Endothelial cell of umbilical vein (primary cell): ENCODE measurements around the gene NOP9. TPM values are rescaled to one million over a fixed set of nuclear protein-coding genes. Genes with fewer than 3 reads are reported as not detected.

Experiments used
- BruUV-seq: library from RNA; stranded (reverse); fragments of 400-500 nt; replicated peaks from 2 replicates; lab custom pipeline; 2021; lab: Mats Ljungman, UMichigan
- CTCF ChIA-PET: fragments of 300-600, 350-600 bp; sonication (Branson Sonifier 250); formaldehyde crosslinking; loops from one replicate; lab custom pipeline; 2021; ENCODE audit warnings: antibody characterized with exemption, inconsistent platforms; lab: Charles Lee
- POLR2A ChIA-PET: fragments of 300-600, 350-600 bp; sonication (Branson Sonifier 250); formaldehyde crosslinking; loops from one replicate; lab custom pipeline; 2021; ENCODE audit warnings: antibody characterized with exemption, inconsistent platforms; lab: Charles Lee
- DNase-seq: peaks from one replicate; pipeline ENCODE4 v3.0.0-alpha.2; 2011; ENCODE audit warnings: low read depth, low spot score
- FAIRE-seq: peaks from 2 replicates; lab custom pipeline; 2011; peaks lifted over from hg19 to GRCh38; lab: Jason Lieb, UNC
- H2AFZ ChIP-seq: 2 replicates; pipeline ENCODE4 v1.6.0; 2012; ENCODE audit warnings: low read depth, low read length, control low read depth, inconsistent platforms
- H3K27ac ChIP-seq: 2 replicates; pipeline ENCODE4 v1.5.1; 2011; ENCODE audit warnings: low read depth, mild to moderate bottlenecking, control low read depth, low read length, moderate library complexity; ENCODE audit not compliant: insufficient read depth
- H3K27me3 ChIP-seq, 2 experiments: 2 replicates each; pipeline versions ENCODE4 v1.6.0 to v1.6.1; 2011; ENCODE audit warnings: low read length in 2 of 2, mixed read lengths in 1 of 2; ENCODE audit not compliant: control insufficient read depth in 2 of 2, insufficient read depth in 2 of 2
- H3K36me3 ChIP-seq, 2 experiments: 2 replicates in 1 of 2; 3 replicates in 1 of 2; pipeline ENCODE4 v1.5.1; 2011; ENCODE audit warnings: low read length in 2 of 2, mild to moderate bottlenecking in 1 of 2, moderate library complexity in 1 of 2; ENCODE audit not compliant: control insufficient read depth in 2 of 2, insufficient read depth in 2 of 2; ENCODE audit errors: extremely low read depth in 1 of 2
- H3K4me1 ChIP-seq: 3 replicates; pipeline ENCODE4 v1.5.1; 2011; ENCODE audit warnings: mild to moderate bottlenecking, low read length; ENCODE audit not compliant: control insufficient read depth, insufficient read depth; ENCODE audit errors: extremely low read depth
- H3K4me2 ChIP-seq: 2 replicates; pipeline ENCODE4 v1.6.1; 2011; ENCODE audit warnings: low read length, control low read depth, mixed read lengths; ENCODE audit not compliant: insufficient read depth
- H3K4me3 ChIP-seq, 3 experiments: fragments of 200-600 bp in 1 of 3; sonication (generic), shearing (Covaris generic) in 1 of 3; replicated peaks in 1 of 3; 2 replicates each; pipeline ENCODE4 v1.5.1; 2011 to 2016; ENCODE audit warnings: control low read depth in 3 of 3, low read length in 3 of 3, mild to moderate bottlenecking in 2 of 3, inconsistent platforms in 1 of 3, low read depth in 1 of 3, moderate library complexity in 1 of 3; ENCODE audit not compliant: insufficient read depth in 1 of 3
- H3K79me2 ChIP-seq: 2 replicates; pipeline ENCODE4 v1.6.0; 2012; ENCODE audit warnings: low read length, inconsistent platforms; ENCODE audit not compliant: control insufficient read depth, insufficient read depth
- H3K9ac ChIP-seq: replicated peaks from 2 replicates; pipeline ENCODE3; 2011; ENCODE audit warnings: low read length, control low read depth; ENCODE audit not compliant: insufficient read depth; ENCODE audit errors: extremely low read depth
- H3K9me1 ChIP-seq: replicated peaks from 3 replicates; pipeline ENCODE4 v1.6.0; 2011; ENCODE audit warnings: mild to moderate bottlenecking, low read length; ENCODE audit not compliant: control insufficient read depth, insufficient read depth; ENCODE audit errors: extremely low read depth
- H3K9me3 ChIP-seq: replicated peaks from 2 replicates; pipeline ENCODE4 v1.5.1; 2012; ENCODE audit warnings: low read length, inconsistent platforms; ENCODE audit not compliant: control insufficient read depth, insufficient read depth
- H4K20me1 ChIP-seq: replicated peaks from 2 replicates; pipeline ENCODE3; 2011; ENCODE audit warnings: mild to moderate bottlenecking, low read length; ENCODE audit not compliant: control insufficient read depth, insufficient read depth; ENCODE audit errors: extremely low read depth
- CTCF ChIP-seq, 2 donors: IDR thresholded peaks; 1 replicate in 1 of 2; 2 replicates in 1 of 2; pipeline ENCODE4 v1.5.1; 2011; ENCODE audit warnings: low read length in 2 of 2, mild to moderate bottlenecking in 2 of 2, moderate library complexity in 2 of 2, control low read depth in 1 of 2, inconsistent platforms in 1 of 2, low read depth in 1 of 2; ENCODE audit not compliant: insufficient read depth in 1 of 2; ENCODE audit errors: extremely low read depth in 1 of 2
- EZH2 ChIP-seq: IDR thresholded peaks from 2 replicates; pipeline ENCODE4 v1.6.1; 2012; ENCODE audit warnings: borderline replicate concordance, low read depth, mild to moderate bottlenecking, moderate library complexity, low read length, inconsistent platforms; ENCODE audit not compliant: severe bottlenecking
- FOS ChIP-seq: IDR thresholded peaks from 2 replicates; pipeline ENCODE4 v1.6.1; 2011; ENCODE audit warnings: mild to moderate bottlenecking, low read length, moderate library complexity, borderline replicate concordance; ENCODE audit not compliant: insufficient read depth
- GATA2 ChIP-seq: IDR thresholded peaks from 2 replicates; pipeline ENCODE4 v1.7.0; 2011; ENCODE audit warnings: low read depth, mild to moderate bottlenecking, moderate library complexity, mixed read lengths, low read length; ENCODE audit not compliant: insufficient read length, insufficient read depth
- JUN ChIP-seq: IDR thresholded peaks from 2 replicates; pipeline ENCODE4 v1.6.1; 2011; ENCODE audit warnings: borderline replicate concordance, low read depth; ENCODE audit not compliant: insufficient read length, insufficient read depth
- MAX ChIP-seq: IDR thresholded peaks from 2 replicates; pipeline ENCODE4 v1.6.1; 2011; ENCODE audit not compliant: insufficient read depth, insufficient read length
- MYC ChIP-seq: IDR thresholded peaks from one replicate; pipeline ENCODE4 v1.6.1; 2011; ENCODE audit warnings: mild to moderate bottlenecking, low read depth, low read length
- POLR2A ChIP-seq: IDR thresholded peaks from 2 replicates; pipeline ENCODE4 v1.6.1; 2012; ENCODE audit warnings: low read depth, mild to moderate bottlenecking, control low read depth, low read length
- POLR2AphosphoS5 ChIP-seq: IDR thresholded peaks from 2 replicates; pipeline ENCODE4 v1.6.1; 2012; ENCODE audit warnings: low read depth, mild to moderate bottlenecking, control low read depth, low read length, moderate library complexity; ENCODE audit not compliant: insufficient read depth
- dilution Hi-C: fragments of 300-500 bp; cut with MboI; formaldehyde crosslinking; loops from one replicate; pipeline ENCODE4 v1.15.0; 2019; ENCODE audit warnings: low sequenced_read_pairs; ENCODE audit not compliant: extremely low pct_ligation_motif_present
- intact Hi-C: fragments of 100-400 bp; cut with micrococcal nuclease; formaldehyde crosslinking; loops from one replicate; pipeline ENCODE4 v1.10.0; 2022
- polyA plus RNA-seq, 4 experiments: library from polyadenylated mRNA; depleted of rRNA in 3 of 4; stranded (reverse) in 3 of 4; unstranded in 1 of 4; fragments of >200 nt; gene quantifications; 2 replicates each; pipeline versions ENCODE4 v1.2.1 to v1.2.3, GENCODE V29; 2011 to 2012; ENCODE audit warnings: missing spikeins in 1 of 4
- total RNA-seq: library from RNA; stranded (reverse); gene quantifications from 2 replicates; pipeline ENCODE4 v1.2.3, GENCODE V29; 2021

Gene NOP9
- total and polyA plus RNA-seq, 2 donors (not counting 3 experiments of a cell fraction or from before 2014, with no cell fraction given) = 16.2 to 31.0 TPM

GRCh38 chr14:24260780-24261157 is 38.9 kb upstream of the NOP9 start:
- ChIA-PET POLR2A (interaction anchor here (0.6 kb wide), 1 partner anchor 39 kb away, joined by 3 read pairs; no protein-coding TSS in a partner anchor), CTCF (no interaction called here)
- dilution Hi-C loops = no loop called here
- Histone ChIP-seq H3K4me1 (no peaks in the 10 kb centered on the region), H3K9me3 (no peaks in the 10 kb centered on the region), H3K36me3 (no peaks in the 10 kb centered on the region), H3K27ac (no peak overlapping the region), H3K4me3 (no peak overlapping the region), H3K4me2 (no peak overlapping the region), H3K79me2 (no peaks in the 10 kb centered on the region), H4K20me1 (no peaks in the 10 kb centered on the region), H2AFZ (no peak overlapping the region), H3K9ac (no peak overlapping the region), H3K27me3 (no peaks in the 10 kb centered on the region), H3K9me1 (no peaks in the 10 kb centered on the region)
- TF ChIP-seq MYC (no peak), POLR2A (no peak), JUN (no peak), GATA2 (no peak), MAX (no peak), CTCF (IDR thresholded peaks at IDR 0.05; ENCODE audit: extremely low read depth in 1 of 2, insufficient read depth in 1 of 2, low read depth in 1 of 2, low read length in 2 of 2) (no peak), EZH2 (no peak), FOS (no peak), POLR2AphosphoS5 (no peak)
- FAIRE-seq (no peak), DNase-seq (no peak)
- intact Hi-C loops = no loop called here
- BruUV-seq = no TSS peak
